ENCODE measurements around the gene MPST. TPM values are rescaled to one million over a fixed set of nuclear protein-coding genes. Genes with fewer than 3 reads are reported as not detected.

The MPST gene
- polyA plus RNA-seq, 3 donors from 2014 or later: 56.0 to 97.5 (median 59.7) TPM

GRCh38 chr22:37036655-37037377 lies 17.3 kb downstream of the MPST start:
- Mint-ChIP-seq H3K27ac (no peak overlapping the region), H3K36me3 (no peaks in the 10 kb centered on the region), H3K4me1 (no peaks in the 10 kb centered on the region), H3K9me3 (no peaks in the 10 kb centered on the region), H3K4me3 (no peak overlapping the region), H3K27me3 (ENCODE audit: low read depth in 3 of 3) (peaks cover 2 to 6% (median 2%) of the 10 kb centered on the region in 3 donors)
- DNase-seq: no peak

GRCh38 chr22:37037669-37038068 lies 18.1 kb downstream of the MPST start:
- H3K36me3 Mint-ChIP-seq: no peaks in the 10 kb centered on the region
- H3K9me3 Mint-ChIP-seq: no peaks in the 10 kb centered on the region
- H3K27me3 Mint-ChIP-seq (ENCODE audit: low read depth in 3 of 3): peaks cover 2 to 8% (median 2%) of the 10 kb centered on the region in 3 donors
- H3K4me1 Mint-ChIP-seq: no peaks in the 10 kb centered on the region
- no peak for DNase-seq
- H3K27ac Mint-ChIP-seq: no peak overlapping the region
- H3K4me3 Mint-ChIP-seq: no peak overlapping the region

- no peak for DNase-seq
- peaks cover 2 to 11% (median 2%) of the 10 kb centered on the region in 3 donors for H3K27me3 Mint-ChIP-seq (ENCODE audit: low read depth in 3 of 3)
- no peak overlapping the region for H3K27ac Mint-ChIP-seq
- no peaks in the 10 kb centered on the region for H3K4me1 Mint-ChIP-seq
- H3K4me3 Mint-ChIP-seq: no peak overlapping the region
- no peaks in the 10 kb centered on the region for H3K9me3 Mint-ChIP-seq
- H3K36me3 Mint-ChIP-seq: no peaks in the 10 kb centered on the region
Measured at GRCh38 chr22:37039466-37039865, 19.9 kb downstream of the MPST start.

GRCh38 chr22:37043209-37043827 lies 23.8 kb downstream of the MPST start:
- DNase-seq: no peak
- no peaks in the 10 kb centered on the region for H3K9me3 Mint-ChIP-seq
- H3K27ac Mint-ChIP-seq: no peak overlapping the region
- H3K27me3 Mint-ChIP-seq (ENCODE audit: low read depth in 3 of 3): peaks cover 1 to 9% (median 4%) of the 10 kb centered on the region in 3 donors
- H3K36me3 Mint-ChIP-seq: no peaks in the 10 kb centered on the region
- H3K4me3 Mint-ChIP-seq: no peak overlapping the region
- no peaks in the 10 kb centered on the region for H3K4me1 Mint-ChIP-seq

GRCh38 chr22:37043828-37044538 lies 24.4 kb downstream of the MPST start:
- H3K4me3 Mint-ChIP-seq: no peak overlapping the region
- peaks cover 1 to 9% (median 4%) of the 10 kb centered on the region in 3 donors for H3K27me3 Mint-ChIP-seq (ENCODE audit: low read depth in 3 of 3)
- no peaks in the 10 kb centered on the region for H3K36me3 Mint-ChIP-seq
- peak; percentile 16 to 32 (median 17) for DNase-seq
- no peak overlapping the region for H3K27ac Mint-ChIP-seq
- no peaks in the 10 kb centered on the region for H3K4me1 Mint-ChIP-seq
- H3K9me3 Mint-ChIP-seq: no peaks in the 10 kb centered on the region

GRCh38 chr22:37044634-37045625 lies 25.4 kb downstream of the MPST start:
- Mint-ChIP-seq H3K4me3 (no peak overlapping the region), H3K36me3 (no peaks in the 10 kb centered on the region), H3K4me1 (no peaks in the 10 kb centered on the region), H3K9me3 (no peaks in the 10 kb centered on the region), H3K27me3 (ENCODE audit: low read depth in 3 of 3) (peaks cover 1 to 9% (median 2%) of the 10 kb centered on the region in 3 donors), H3K27ac (no peak overlapping the region)
- no peak for DNase-seq

GRCh38 chr22:37045958-37046357 lies 26.4 kb downstream of the MPST start:
- peaks cover under 1 to 3% of the 10 kb centered on the region in 2 donors for H3K4me1 Mint-ChIP-seq
- H3K27ac Mint-ChIP-seq: no peak overlapping the region
- H3K9me3 Mint-ChIP-seq: no peaks in the 10 kb centered on the region
- H3K4me3 Mint-ChIP-seq: no peak overlapping the region
- peaks cover 1 to 7% (median 5%) of the 10 kb centered on the region in 3 donors for H3K27me3 Mint-ChIP-seq (ENCODE audit: low read depth in 3 of 3)
- no peak for DNase-seq
- H3K36me3 Mint-ChIP-seq: no peaks in the 10 kb centered on the region

- Mint-ChIP-seq H3K27me3 (ENCODE audit: low read depth in 3 of 3) (peaks cover 3 to 7% (median 5%) of the 10 kb centered on the region in 3 donors), H3K9me3 (no peaks in the 10 kb centered on the region), H3K27ac (no peak overlapping the region), H3K4me1 (peaks cover 4 to 6% of the 10 kb centered on the region in 2 donors), H3K36me3 (no peaks in the 10 kb centered on the region), H3K4me3 (no peak overlapping the region)
- no peak for DNase-seq
Measured at GRCh38 chr22:37046589-37046988, 27.0 kb downstream of the MPST start.

GRCh38 chr22:37047006-37047405 lies 27.5 kb downstream of the MPST start:
- no peaks in the 10 kb centered on the region for H3K9me3 Mint-ChIP-seq
- H3K27ac Mint-ChIP-seq: no peak overlapping the region
- no peak overlapping the region for H3K4me3 Mint-ChIP-seq
- H3K36me3 Mint-ChIP-seq: no peaks in the 10 kb centered on the region
- H3K4me1 Mint-ChIP-seq: peaks cover 4 to 6% of the 10 kb centered on the region in 2 donors
- no peak for DNase-seq
- H3K27me3 Mint-ChIP-seq (ENCODE audit: low read depth in 3 of 3): peaks cover 3 to 7% (median 5%) of the 10 kb centered on the region in 3 donors

- peaks cover 4 to 7% (median 5%) of the 10 kb centered on the region in 3 donors for H3K27me3 Mint-ChIP-seq (ENCODE audit: low read depth in 3 of 3)
- H3K27ac Mint-ChIP-seq: no peak overlapping the region
- H3K4me3 Mint-ChIP-seq: no peak overlapping the region
- H3K9me3 Mint-ChIP-seq: no peaks in the 10 kb centered on the region
- peaks cover 14 to 17% of the 10 kb centered on the region in 2 donors for H3K4me1 Mint-ChIP-seq
- no peaks in the 10 kb centered on the region for H3K36me3 Mint-ChIP-seq
- DNase-seq: no peak
Measured at GRCh38 chr22:37048133-37048532, 28.6 kb downstream of the MPST start.

GRCh38 chr22:37049224-37049623 lies 29.7 kb downstream of the MPST start:
- H3K9me3 Mint-ChIP-seq: no peaks in the 10 kb centered on the region
- H3K4me3 Mint-ChIP-seq: no peak overlapping the region
- no peaks in the 10 kb centered on the region for H3K36me3 Mint-ChIP-seq
- DNase-seq: no peak
- H3K27ac Mint-ChIP-seq: no peak overlapping the region
- H3K27me3 Mint-ChIP-seq (ENCODE audit: low read depth in 3 of 3): peaks cover 2 to 7% (median 5%) of the 10 kb centered on the region in 3 donors
- peaks cover 16 to 17% of the 10 kb centered on the region in 2 donors for H3K4me1 Mint-ChIP-seq

- H3K36me3 Mint-ChIP-seq: peaks cover 0 to 7% (median 0%) of the 10 kb centered on the region in 3 donors
- peak overlapping the region in 1 of 6 donors; percentile 53 for H3K27ac Mint-ChIP-seq
- H3K4me1 Mint-ChIP-seq: peaks cover 16 to 17% of the 10 kb centered on the region in 2 donors
- peak overlapping the region; percentile 21 to 88 (median 78) for H3K4me3 Mint-ChIP-seq
- H3K27me3 Mint-ChIP-seq (ENCODE audit: low read depth in 3 of 3): peaks cover 0 to 7% (median 2%) of the 10 kb centered on the region in 3 donors
- DNase-seq: no peak
- no peaks in the 10 kb centered on the region for H3K9me3 Mint-ChIP-seq
Measured at GRCh38 chr22:37050913-37051312, 31.4 kb downstream of the MPST start.
